LNCAP (cell line): ENCODE results near the gene DAPK2.

Experiments
- TF ChIP-seq, protein P1 (sequence below): fragments of 450-650 bp; IDR thresholded peaks from 2 replicates; pipeline ENCODE4 v1.5.1; 2017; ENCODE audit warnings: mild to moderate bottlenecking

DAPK2 gene

DNA sequence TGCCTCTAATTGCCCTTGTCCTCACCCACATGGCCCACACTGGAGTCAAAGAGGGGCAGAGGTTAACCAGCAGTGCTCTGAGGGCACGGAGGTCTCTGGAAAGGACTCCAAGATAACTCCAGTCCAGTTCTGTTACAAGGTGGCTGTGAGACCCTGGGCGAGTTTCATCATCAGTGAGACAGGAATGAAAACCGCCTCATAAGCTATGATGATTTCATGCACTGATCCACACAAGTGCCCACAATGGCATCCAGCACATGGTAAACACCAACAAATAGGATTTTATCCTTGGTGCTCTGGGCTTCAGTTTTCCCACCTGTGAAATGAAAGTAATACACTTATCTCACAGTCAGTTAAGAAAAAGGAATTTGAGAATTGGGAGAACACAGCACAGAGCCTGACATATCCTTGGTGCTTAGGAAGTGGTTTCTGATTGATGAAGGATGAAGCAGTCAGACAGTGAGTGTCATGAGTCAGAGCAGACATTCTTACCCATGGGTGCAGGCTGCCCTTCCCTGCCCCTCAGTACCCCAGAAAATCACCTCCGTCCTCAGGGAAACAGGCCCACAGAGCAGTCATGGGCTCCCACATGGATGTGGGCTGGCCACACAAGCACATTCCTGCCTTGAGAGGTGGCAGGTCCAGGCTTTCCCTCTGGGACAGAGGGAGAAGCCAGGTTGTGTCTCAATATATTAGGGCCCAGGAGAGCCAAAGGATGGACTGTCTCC, 48.4 kb downstream of the DAPK2 start:
- TF ChIP-seq, protein P1, sequence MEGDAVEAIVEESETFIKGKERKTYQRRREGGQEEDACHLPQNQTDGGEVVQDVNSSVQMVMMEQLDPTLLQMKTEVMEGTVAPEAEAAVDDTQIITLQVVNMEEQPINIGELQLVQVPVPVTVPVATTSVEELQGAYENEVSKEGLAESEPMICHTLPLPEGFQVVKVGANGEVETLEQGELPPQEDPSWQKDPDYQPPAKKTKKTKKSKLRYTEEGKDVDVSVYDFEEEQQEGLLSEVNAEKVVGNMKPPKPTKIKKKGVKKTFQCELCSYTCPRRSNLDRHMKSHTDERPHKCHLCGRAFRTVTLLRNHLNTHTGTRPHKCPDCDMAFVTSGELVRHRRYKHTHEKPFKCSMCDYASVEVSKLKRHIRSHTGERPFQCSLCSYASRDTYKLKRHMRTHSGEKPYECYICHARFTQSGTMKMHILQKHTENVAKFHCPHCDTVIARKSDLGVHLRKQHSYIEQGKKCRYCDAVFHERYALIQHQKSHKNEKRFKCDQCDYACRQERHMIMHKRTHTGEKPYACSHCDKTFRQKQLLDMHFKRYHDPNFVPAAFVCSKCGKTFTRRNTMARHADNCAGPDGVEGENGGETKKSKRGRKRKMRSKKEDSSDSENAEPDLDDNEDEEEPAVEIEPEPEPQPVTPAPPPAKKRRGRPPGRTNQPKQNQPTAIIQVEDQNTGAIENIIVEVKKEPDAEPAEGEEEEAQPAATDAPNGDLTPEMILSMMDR: no peak

DNA sequence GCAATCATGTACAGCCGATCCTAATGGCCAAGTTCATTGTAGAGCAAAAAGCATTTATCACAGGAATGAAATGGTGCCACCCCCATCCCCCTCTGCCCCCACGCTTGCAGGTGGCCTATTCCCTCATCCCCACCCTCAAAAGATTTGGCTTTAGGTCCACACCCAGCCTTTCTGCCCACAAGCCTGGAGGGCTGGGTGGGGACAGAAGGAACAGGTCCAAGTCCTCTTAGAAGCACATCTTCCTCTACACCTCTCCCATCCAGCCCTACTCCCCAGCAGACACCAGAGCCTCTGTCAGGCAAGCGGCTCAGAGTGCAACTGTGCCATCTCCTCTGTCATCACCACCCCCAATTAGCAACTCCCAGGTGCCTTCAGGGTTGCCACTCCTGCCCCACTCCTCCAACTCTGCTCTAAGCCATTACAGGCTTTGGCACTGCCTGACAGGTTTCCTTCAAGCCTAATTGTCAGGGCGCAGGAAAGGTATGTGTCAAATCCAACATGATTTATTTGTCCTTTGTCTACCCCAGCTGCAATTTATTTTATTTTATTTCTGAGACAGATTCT, 49.4 kb downstream of the DAPK2 start:
- TF ChIP-seq, protein P1: no peak

DNA sequence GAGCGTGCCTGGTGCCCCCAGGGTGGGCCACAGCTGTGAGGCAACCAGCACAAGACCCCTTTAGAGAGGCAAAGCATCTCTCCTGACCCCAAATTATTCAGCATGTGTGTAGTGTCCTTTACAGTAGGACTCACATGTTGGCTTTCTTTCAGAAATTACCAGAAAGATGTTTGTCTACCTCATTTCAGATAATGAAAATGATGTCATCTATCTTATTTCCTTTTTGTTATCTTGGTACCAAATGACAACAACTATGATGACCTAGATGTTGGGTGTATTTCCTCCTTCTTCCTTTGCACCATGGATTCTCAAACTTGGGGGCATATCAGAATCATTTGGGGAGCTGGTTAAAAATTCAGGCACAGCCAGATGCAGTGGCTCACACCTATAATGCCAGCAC, 50.5 kb downstream of the DAPK2 start:
- TF ChIP-seq, protein P1: no peak

DNA sequence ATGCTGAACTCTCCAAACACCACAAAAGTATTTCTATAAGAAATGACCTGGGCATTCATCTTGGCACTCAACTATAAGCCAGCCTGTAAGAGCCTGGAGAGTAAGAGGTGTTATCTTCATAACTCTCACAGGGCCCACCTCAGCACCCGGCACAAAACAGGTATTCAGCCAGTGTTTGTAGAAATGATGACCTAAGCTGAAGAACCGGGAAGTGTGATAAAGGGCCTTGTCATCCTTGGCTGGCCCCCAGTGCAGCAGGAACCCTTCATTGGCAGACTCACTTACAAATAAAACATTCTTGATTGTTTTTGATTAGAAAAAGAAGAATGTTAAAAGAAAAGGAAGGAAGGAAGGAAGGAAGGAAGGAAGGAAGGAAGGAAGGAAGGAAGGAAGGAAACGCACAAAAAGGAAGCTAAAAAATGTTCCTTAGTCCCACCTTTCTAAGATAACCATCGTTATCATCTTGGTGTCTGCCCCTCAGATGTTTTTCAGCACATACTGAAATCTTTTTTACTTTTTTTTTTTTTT, 52.1 kb downstream of the DAPK2 start:
- TF ChIP-seq, protein P1: no peak

DNA sequence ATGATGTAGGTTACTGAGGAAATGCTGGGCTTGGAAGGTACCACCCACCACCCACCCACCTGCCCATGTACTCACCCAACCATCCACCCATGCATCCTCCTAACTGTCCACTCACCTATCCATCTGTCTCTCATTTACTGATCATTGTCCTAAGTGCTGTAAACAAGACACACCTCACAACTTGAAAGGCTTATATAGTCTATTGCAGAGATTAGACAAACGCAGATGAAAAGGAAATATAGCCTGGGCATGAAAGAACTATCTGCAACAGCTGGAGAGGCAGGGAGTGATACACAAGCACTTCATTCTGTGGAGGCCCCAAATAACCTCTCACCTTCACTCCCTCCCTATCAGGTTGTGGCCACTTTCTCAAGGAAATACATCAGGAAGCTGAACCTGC, 54.0 kb downstream of the DAPK2 start:
- TF ChIP-seq, protein P1: no peak

DNA sequence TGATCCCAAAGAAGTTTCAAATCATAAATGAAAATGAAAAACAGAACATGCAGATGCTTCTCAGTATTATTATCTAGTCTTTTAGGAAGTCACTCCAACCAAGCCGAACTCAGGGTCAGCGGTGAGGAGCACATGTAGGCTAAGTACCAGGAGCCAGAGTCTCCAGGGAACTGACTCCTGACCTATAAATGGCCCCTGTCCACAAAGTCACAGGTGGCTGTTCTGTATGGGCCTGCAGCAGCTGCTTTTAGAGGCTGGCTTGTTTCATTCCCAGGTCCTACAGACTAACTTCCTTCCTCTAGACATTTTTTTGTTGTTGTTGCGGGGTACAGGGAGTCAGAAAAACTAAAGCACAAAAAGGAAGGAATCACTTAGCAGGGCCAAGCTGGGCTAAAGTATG, 54.6 kb downstream of the DAPK2 start:
- TF ChIP-seq, protein P1: no peak

DNA sequence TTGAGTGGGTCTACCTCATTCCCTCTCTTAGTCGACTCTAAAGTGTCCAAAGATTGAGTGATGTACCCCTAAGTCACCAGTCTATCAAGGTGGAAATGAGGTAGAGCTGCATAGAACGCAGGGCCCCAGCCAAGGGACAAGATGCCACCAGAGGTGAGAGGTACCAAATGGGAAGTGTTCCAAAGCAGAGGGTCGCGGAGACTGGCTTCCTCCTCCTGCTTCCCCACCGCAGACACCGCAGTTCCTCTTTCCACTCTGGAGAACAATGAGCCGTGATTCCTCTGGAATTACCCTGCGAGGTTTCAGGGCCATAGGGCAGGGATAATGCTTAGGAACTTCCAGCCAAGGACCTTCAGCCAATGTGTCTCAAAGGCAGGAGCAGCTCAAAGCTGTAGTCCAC, 55.8 kb downstream of the DAPK2 start:
- TF ChIP-seq, protein P1: no peak
